ENCODE data around the gene VSX1.

The VSX1 gene

GRCh38 chr20:25099601-25100140, 17.7 kb upstream of the VSX1 start (continued):
- TF ChIP-seq, protein P1, sequence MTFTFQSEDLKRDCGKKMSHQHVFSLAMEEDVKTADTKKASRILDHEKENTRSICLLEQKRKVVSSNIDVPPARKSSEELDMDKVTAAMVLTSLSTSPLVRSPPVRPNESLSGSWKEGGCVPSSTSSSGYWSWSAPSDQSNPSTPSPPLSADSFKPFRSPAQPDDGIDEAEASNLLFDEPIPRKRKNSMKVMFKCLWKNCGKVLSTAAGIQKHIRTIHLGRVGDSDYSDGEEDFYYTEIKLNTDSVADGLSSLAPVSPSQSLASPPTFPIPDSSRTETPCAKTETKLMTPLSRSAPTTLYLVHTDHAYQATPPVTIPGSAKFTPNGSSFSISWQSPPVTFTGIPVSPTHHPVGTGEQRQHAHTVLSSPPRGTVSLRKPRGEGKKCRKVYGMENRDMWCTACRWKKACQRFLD (tag by site-specific recombination; IDR thresholded peaks at IDR 0.05): no peak
- TF ChIP-seq ZBTB8A (tag by site-specific recombination; IDR thresholded peaks at IDR 0.05) (no peak), ZNF701 (tag by site-specific recombination; IDR thresholded peaks at IDR 0.05) (no peak), WT1 (tag by site-specific recombination; IDR thresholded peaks at IDR 0.05) (no peak), ZFP69B (tag by site-specific recombination; IDR thresholded peaks at IDR 0.05) (no peak), BCL11A (tag by site-specific recombination; IDR thresholded peaks at IDR 0.05; ENCODE audit: low read depth) (no peak), ZBTB17 (tag by site-specific recombination; IDR thresholded peaks at IDR 0.05) (no peak)
- TF ChIP-seq, protein P2, sequence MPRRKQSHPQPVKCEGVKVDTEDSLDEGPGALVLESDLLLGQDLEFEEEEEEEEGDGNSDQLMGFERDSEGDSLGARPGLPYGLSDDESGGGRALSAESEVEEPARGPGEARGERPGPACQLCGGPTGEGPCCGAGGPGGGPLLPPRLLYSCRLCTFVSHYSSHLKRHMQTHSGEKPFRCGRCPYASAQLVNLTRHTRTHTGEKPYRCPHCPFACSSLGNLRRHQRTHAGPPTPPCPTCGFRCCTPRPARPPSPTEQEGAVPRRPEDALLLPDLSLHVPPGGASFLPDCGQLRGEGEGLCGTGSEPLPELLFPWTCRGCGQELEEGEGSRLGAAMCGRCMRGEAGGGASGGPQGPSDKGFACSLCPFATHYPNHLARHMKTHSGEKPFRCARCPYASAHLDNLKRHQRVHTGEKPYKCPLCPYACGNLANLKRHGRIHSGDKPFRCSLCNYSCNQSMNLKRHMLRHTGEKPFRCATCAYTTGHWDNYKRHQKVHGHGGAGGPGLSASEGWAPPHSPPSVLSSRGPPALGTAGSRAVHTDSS (tag by site-specific recombination; IDR thresholded peaks at IDR 0.05): no peak

DNA sequence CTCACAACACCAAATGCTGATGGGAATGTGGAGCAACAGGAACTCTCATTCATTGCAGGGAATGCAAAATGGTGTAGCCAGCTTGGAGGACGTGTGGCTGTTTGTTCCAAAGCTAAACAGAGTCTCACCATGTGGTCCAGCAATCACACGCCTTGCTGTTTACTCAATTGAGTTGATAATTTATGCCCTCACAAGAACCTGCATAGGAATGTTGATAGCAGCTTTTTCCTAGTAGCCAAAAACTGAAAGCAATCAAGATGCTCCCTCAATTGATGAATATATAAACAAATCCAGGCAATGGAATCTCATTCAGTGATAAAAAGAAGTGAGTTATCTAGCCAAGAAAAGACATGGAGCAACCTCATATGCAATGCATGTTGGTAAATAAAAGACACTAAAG, 15.6 kb upstream of the VSX1 start:
- POLR2A ChIA-PET: no interaction called here
- no peak for TF ChIP-seq ZNF239 (tag by site-specific recombination; IDR thresholded peaks at IDR 0.05)
- no peak for TF ChIP-seq REST (tag by site-specific recombination; IDR thresholded peaks at IDR 0.05)
- TF ChIP-seq, protein P3, sequence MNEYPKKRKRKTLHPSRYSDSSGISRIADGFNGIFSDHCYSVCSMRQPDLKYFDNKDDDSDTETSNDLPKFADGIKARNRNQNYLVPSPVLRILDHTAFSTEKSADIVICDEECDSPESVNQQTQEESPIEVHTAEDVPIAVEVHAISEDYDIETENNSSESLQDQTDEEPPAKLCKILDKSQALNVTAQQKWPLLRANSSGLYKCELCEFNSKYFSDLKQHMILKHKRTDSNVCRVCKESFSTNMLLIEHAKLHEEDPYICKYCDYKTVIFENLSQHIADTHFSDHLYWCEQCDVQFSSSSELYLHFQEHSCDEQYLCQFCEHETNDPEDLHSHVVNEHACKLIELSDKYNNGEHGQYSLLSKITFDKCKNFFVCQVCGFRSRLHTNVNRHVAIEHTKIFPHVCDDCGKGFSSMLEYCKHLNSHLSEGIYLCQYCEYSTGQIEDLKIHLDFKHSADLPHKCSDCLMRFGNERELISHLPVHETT (tag by site-specific recombination; IDR thresholded peaks at IDR 0.05): no peak
- TF ChIP-seq ZNF707 (tag by site-specific recombination; IDR thresholded peaks at IDR 0.05): no peak
- TF ChIP-seq ZEB2 (tag by site-specific recombination; IDR thresholded peaks at IDR 0.05): no peak
- TF ChIP-seq ZNF837 (tag by site-specific recombination; IDR thresholded peaks at IDR 0.05): no peak
- no peak for TF ChIP-seq PRDM4 (tag by site-specific recombination; IDR thresholded peaks at IDR 0.05)
- no peak for TF ChIP-seq BCL6B (tag by site-specific recombination; IDR thresholded peaks at IDR 0.05)
- no peak for TF ChIP-seq SCRT1 (tag by site-specific recombination; IDR thresholded peaks at IDR 0.05; ENCODE audit: borderline replicate concordance)
- no peak for TF ChIP-seq KLF16 (tag by site-specific recombination; IDR thresholded peaks at IDR 0.05)
- no peak for TF ChIP-seq YY2 (tag by site-specific recombination; IDR thresholded peaks at IDR 0.05)
- TF ChIP-seq ZNF394 (tag by site-specific recombination; IDR thresholded peaks at IDR 0.05; ENCODE audit: borderline replicate concordance): no peak
- TF ChIP-seq ZNF423 (tag by site-specific recombination; IDR thresholded peaks at IDR 0.05): no peak
- no peak for TF ChIP-seq ZNF629 (tag by site-specific recombination; IDR thresholded peaks at IDR 0.05)
- CTCF ChIA-PET: no interaction called here

More for the DNA sequence above, 15.6 kb upstream of the VSX1 start:
- Histone ChIP-seq H3K4me3 (ENCODE audit: low read depth, low read length) (no peak overlapping the region), H3K27ac (ENCODE audit: extremely low read depth, low read depth, low read length) (no peak overlapping the region), H3K36me3 (ENCODE audit: control insufficient read depth in 2 of 2, insufficient read depth in 1 of 2, low read length in 2 of 2) (no peaks in the 10 kb centered on the region), H3K9me3 (ENCODE audit: control insufficient read depth, insufficient read depth, low read depth, low read length) (no peaks in the 10 kb centered on the region), H3K4me1 (ENCODE audit: control insufficient read depth, insufficient read depth, low read length) (no peaks in the 10 kb centered on the region)

Data from HEK293 (cell line).